BJ (cell line): Measurements from ENCODE around the gene FHOD1. TPM values are rescaled to one million over a fixed set of nuclear protein-coding genes. Genes with fewer than 3 reads are reported as not detected.

Source experiments
- CTCF ChIA-PET: fragments of 350-600 bp; formaldehyde crosslinking; extraction: SDS; loops from one replicate; lab custom pipeline; 2021; ENCODE audit warnings: antibody characterized with exemption, inconsistent platforms; lab: Yijun Ruan, JAX
- POLR2A ChIA-PET: fragments of 300-600 bp; sonication (Branson Sonifier 250); formaldehyde crosslinking; extraction: SDS; loops from one replicate; lab custom pipeline; 2021; ENCODE audit warnings: antibody characterized with exemption; lab: Charles Lee
- DNase-seq: peaks from one replicate; pipeline ENCODE4 v3.0.0-alpha.2; 2011; ENCODE audit warnings: low read depth
- H3K27me3 ChIP-seq: 2 replicates; pipeline ENCODE4 v1.6.0; 2011; ENCODE audit warnings: low read length; ENCODE audit not compliant: control insufficient read depth, insufficient read depth
- H3K36me3 ChIP-seq: 2 replicates; pipeline ENCODE4 v1.5.1; 2011; ENCODE audit warnings: low read length; ENCODE audit not compliant: control insufficient read depth, insufficient read depth
- H3K4me3 ChIP-seq: 2 replicates; pipeline ENCODE4 v1.5.1; 2011; ENCODE audit warnings: low read depth, mild to moderate bottlenecking, control low read depth, low read length
- CTCF ChIP-seq: IDR thresholded peaks from 2 replicates; pipeline ENCODE4 v1.5.1; 2011; ENCODE audit warnings: low read depth, mild to moderate bottlenecking, control low read depth, inconsistent platforms, low read length, moderate library complexity; ENCODE audit not compliant: insufficient read depth
- polyA plus RNA-seq: library from polyadenylated mRNA; depleted of rRNA; stranded (reverse); fragments of >200 nt; gene quantifications from 2 replicates; pipeline ENCODE4 v1.2.3, GENCODE V29; 2011

FHOD1 gene
- polyA plus RNA-seq, 1 experiment: 23.0 TPM

- H3K4me3 ChIP-seq: no peak overlapping the region
- CTCF ChIA-PET: interaction anchor here (6.5 kb wide), 1 partner anchor 82 kb away, joined by 56 read pairs; no protein-coding TSS in a partner anchor
- peaks cover 3% of the 10 kb centered on the region for H3K36me3 ChIP-seq
- POLR2A ChIA-PET: no interaction called here
- no peaks in the 10 kb centered on the region for H3K27me3 ChIP-seq
- TF ChIP-seq CTCF: no peak
- no peak for DNase-seq
Measured at GRCh38 chr16:67256701-67257230, 9.5 kb upstream of the FHOD1 start.

GRCh38 chr16:67255553-67256221 is 8.4 kb upstream of the FHOD1 start:
- ChIA-PET POLR2A (no interaction called here), CTCF (interaction anchor here (0.7 to 6.5 kb wide), 2 partner anchors 29 to 83 kb away, joined by 4 to 56 read pairs; no protein-coding TSS in a partner anchor)
- H3K27me3 ChIP-seq: no peaks in the 10 kb centered on the region
- H3K36me3 ChIP-seq: peaks cover 3% of the 10 kb centered on the region
- TF ChIP-seq CTCF: no peak
- no peak for DNase-seq
- H3K4me3 ChIP-seq: no peak overlapping the region

DNA sequence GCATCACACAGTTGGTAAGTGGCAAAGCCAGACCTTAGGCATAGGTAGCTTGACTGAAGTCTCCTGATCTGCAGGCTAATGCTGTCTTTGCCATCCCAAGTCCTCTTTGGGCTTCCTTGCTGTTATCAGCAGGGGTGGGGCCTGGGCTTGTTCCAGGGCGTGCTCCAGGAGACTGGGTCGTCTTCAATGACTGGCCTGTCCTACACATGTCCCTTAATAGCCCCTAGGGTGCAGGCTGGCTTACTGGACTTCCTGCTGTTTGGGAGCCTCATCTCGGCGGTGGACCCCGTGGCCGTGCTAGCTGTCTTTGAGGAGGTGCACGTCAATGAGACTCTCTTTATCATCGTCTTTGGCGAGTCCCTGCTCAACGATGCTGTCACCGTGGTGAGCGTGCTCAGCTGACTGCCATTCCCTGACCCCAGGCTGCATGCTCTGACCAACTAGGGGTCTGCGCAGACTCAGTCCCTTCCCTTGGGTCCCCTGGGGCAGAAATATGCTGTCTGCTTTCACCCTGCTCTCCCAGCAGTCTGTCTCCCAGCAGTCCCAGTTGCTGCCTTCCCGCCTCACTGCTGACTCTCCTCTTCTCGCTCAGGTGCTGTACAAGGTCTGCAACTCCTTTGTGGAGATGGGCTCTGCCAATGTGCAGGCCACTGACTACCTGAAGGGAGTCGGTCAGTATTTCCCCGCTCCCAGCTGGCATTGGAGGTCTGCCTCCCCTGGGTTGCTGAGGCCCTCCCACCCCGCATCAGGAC is 7.7 kb upstream of the FHOD1 start:
- DNase-seq: no peak
- CTCF ChIA-PET: no interaction called here

DNA sequence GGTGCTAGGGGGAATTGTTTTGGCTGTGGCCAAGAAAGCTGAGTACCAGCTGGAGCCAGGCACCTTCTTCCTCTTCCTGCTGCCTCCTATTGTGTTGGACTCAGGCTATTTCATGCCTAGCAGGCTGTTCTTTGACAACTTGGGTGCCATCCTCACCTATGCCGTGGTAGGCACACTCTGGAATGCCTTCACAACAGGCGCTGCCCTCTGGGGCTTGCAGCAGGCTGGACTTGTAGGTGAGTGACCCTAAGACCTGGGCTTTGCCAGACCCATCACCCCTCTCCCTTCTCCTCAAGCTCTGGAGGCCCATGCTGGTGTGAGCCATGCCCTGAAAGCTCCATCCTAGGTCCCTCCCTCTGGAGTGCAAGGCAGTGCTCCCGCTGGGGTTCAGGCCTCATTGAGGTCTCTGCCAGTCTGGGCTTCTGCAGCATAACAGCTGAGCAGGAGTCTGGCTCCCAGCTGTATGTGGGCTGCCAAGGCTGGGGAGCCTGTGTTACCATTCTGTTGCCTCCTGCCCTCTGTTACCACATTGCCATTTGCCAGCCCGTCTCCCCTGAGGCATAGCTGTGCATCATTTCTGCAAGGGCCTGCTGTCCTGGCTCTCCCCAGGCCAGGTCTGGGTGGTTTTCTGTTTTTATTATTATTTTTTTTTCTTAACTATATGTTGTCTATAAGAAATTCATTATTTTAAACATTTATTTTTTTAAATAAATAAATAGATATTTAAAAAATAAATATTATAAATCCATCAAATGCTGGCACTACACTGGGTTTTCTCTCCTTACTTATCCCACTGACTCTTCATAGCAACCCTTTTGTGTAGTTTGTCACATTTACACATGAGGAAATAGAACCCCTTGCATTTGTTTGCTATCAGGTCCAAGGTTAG is 5.6 kb upstream of the FHOD1 start:
- TF ChIP-seq CTCF: no peak
- no peak for DNase-seq
- CTCF ChIA-PET: interaction anchor here (1.0 to 2.1 kb wide), 3 partner anchors 8 to 175 kb away, joined by 3 to 7 read pairs (median 4); no protein-coding TSS in a partner anchor
- H3K4me3 ChIP-seq: no peak overlapping the region
- H3K36me3 ChIP-seq: peaks cover 3% of the 10 kb centered on the region
- no peaks in the 10 kb centered on the region for H3K27me3 ChIP-seq
- POLR2A ChIA-PET: no interaction called here

More for the DNA sequence above, 7.7 kb upstream of the FHOD1 start:
- POLR2A ChIA-PET: no interaction called here
- no peaks in the 10 kb centered on the region for H3K27me3 ChIP-seq
- no peak overlapping the region for H3K4me3 ChIP-seq
- TF ChIP-seq CTCF: no peak
- peaks cover 3% of the 10 kb centered on the region for H3K36me3 ChIP-seq
